Left cardiac atrium (tissue), 4 donors: ENCODE measurements around the gene LYPLA2. TPM values are rescaled to one million over a fixed set of nuclear protein-coding genes. Genes with fewer than 3 reads are reported as not detected.
"Not testable (repeated sequence)": the region's sequence is repeated elsewhere in the genome, so short reads cannot be mapped to it uniquely, and the experiment has no call there.

ENCODE experiments used
- ATAC-seq, 2 donors: fragments of 200-7000 bp; cut with Tn5 transposase; one replicate each; pipeline ENCODE4 v1.9.1; 2020; ENCODE audit warnings: mild to moderate bottlenecking in 2 of 2, moderate library complexity in 2 of 2
- DNase-seq: peaks from one replicate; pipeline ENCODE4 v3.0.0-alpha.2; 2020
- intact Hi-C, 2 donors: fragments of 100-400 bp; cut with DNase I; formaldehyde crosslinking; loops; one replicate each; pipeline versions ENCODE4 v1.14.1 to v1.15.1; 2022 to 2023
- total RNA-seq, 2 donors: library from RNA; stranded (reverse); fragmentation: NEBNext Ultra II Directional; extraction: Animal tissue kit (Norgen Biotek cat#: 25700); gene quantifications; one replicate each; pipeline ENCODE4 v1.2.1, GENCODE V29; 2021
- donor health status: DM: no; HTN: yes; CAD: no.
- donor health status: DM: no; HTN: yes; CAD: no; lungs with severe emphysema.
- donor health status: DM: yes; HTN: yes; CAD: no.
- donor health status: Dilated cardiomyopathy.

The LYPLA2 gene
- total RNA-seq, 2 donors from 2014 or later: 32.3 to 36.4 TPM

DNA sequence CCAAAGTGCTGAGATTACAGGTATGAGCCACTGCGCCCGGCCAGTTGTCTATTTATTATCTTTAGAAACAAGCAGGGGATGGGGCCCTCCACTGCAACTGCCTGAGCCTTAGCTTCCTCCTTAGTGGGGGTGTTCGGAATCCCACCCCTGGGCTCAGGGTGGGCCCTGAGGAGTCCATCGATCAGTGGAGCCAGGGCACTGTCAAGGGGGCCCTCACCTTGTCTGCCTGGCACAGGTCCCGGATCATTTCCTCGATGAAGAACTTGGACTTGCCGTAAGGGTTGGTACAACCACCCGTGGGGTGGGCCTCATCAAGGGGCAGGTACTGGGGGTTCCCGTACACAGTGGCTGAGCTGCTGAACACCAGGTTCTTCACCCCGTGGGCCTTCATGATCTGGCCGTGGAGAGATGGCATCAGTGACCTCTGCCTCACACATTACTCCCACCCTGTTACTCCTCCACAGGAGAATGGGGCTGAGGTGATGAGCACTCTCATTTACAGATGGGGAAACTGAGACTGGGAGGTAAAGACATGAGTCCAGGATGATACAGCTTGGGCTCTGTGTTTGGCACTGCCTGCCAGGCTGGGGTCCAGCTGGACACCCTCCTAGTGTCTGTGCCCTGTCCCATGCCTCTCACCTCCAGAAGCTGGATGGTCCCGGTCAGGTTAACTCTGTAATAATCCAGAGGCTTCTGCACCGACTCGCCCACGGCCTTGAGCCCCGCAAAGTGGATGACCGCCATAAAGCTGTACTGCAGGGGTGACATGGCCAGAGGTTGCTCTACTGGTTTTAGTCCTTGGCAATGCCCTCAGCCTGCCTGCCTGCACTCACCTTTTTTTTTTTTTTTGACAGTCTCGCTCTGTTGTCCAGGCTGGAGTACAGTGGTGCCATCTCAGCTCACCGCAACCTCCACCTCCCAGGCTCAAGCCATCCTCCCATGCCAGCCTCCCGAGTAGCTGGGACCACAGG, 6.8 kb downstream of the LYPLA2 start:
- DNase-seq: no peak
- ATAC-seq: no peak

DNA sequence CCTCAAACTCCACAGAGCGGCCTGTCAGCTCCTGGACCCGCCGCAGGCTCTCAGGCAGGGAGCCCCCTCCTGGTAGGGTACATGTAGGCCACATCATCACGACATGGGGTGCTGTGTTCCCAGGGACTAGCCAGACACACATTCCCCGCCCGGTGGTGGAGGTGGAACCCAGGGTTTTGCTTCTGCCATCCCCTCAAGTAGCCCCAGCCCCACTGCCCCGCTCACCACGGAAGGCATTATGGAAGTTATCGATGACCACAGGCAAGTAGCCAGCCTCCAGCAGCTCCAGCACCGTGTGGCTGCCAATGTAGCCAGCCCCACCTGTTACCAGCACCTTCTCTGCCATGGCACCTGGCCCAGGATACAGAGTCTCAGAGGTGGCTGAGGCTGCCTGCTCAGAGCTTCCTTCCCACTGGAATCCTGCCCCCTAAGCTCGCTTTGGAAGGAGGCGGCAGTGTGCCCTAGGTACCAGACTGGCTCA, 7.8 kb downstream of the LYPLA2 start:
- no peak for ATAC-seq
- intact Hi-C loops: no loop called here
- no peak for DNase-seq

More for the DNA sequence above, 6.8 kb downstream of the LYPLA2 start:
- intact Hi-C loops: no loop called here

DNA sequence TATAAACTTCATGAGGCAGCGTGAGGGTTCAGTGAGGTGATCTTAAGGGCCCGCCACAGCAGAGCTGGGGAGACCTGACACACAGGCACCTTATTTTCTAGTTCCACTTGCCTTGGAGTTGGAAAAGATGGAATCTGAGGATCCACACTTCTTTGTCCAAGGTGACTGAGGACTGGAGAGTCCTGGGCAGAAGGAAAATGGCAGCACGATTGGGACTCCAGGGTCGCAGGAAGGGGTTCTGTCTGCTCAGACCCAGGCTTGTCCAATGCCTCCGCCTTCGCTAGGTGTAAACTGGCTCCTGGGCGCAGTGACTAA, 8.3 kb downstream of the LYPLA2 start:
- ATAC-seq: no peak
- intact Hi-C loops: no loop called here

DNA sequence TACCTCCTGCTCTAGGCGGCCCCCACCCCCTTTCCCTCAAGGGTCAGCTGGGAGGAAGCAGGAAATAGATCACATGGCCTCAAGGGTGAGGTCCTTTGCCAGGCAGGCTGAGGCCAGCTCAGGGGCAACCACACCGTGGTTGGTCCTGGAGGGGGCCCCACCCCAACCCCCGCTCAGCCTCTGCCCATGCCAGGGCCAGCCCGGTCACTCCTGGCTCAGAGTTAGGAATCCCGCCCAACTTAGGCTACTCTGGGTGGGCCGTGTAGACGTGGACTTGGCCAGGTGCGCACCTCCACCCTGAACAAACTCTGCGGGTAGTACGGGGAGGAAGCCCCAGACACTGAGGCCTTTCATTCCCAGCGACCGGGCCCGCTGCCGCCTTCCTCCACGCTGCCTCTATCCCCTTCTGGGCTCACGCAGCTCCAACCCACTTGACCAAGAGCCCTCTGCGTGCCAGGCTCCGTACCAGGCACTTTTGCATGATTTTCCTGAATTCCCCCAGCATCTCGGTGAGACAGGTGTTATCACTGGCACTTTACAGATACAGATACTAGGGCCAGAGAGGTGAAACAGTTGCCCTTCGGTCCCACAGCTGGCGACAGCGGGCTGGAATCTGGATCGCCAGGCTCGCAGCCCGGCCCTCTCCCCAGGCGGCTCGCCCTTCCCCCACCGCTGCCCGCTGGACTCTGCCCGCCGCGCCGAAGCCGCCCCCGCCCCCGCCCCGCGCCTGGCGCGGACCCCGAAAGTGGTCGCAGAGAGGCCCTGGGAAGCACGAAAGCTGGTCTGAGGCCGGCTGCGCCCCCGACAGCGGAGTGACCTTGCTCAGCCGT, 8.8 kb downstream of the LYPLA2 start:
- DNase-seq (peak; percentile 75), ATAC-seq (peak; percentile 40 to 49)
- intact Hi-C loops: no loop called here

More for the DNA sequence above, 8.3 kb downstream of the LYPLA2 start:
- DNase-seq: no peak

DNA sequence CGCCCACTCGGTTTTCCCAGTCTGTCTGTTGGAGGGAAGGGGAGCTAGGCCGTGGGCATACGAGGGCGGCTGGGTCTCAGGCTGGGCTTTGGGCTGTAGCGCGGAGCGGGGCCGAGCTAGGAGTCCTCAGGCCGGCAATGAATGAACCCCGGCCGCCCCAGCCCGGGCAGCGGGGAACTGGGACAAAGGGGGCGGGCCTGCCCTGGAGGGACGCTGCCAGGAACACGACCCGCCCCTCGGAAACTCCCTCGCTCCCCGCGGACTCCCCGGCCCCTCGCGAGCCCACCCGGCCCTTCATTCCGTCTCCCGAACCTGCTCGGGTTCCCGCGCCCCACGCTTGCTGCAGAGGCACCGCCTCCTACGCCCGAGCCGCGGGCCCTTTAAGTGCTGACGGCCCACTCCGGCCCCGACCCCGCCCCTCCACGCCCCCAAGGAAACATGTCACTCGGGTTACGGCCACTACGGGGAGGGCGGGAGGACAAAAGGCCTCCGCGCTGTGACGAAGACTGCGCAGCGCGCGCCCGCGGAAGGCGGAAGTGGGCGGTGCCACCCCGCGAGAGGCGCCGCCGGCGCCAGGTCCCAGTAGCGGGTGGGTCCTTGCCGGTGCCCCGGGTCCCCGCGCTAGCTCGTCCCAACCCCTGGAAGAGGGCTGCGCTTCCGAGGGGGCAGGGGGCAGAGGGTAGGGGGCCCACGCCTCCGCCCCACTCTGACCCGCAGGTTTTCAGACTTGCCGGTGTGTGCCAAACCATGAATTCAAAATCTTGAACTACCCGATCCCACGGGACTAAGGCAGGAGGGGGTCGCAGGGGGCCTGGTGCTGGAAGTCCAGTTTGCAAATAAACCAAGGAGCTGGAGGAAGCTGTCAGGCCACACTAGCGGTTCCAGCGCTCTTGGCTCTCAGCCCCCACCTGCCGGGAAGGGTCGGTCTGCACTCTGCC, 9.7 kb downstream of the LYPLA2 start, which contains the start of gene GALE:
Gene GALE (minus strand): TSS at position 355 of the 938 bp plus-strand sequence. CDS start 1,747 bp downstream, outside the sequence.
- DNase-seq (peak; percentile 98), ATAC-seq (peak; percentile 95 to 97)
- intact Hi-C loops: no loop called here

DNA sequence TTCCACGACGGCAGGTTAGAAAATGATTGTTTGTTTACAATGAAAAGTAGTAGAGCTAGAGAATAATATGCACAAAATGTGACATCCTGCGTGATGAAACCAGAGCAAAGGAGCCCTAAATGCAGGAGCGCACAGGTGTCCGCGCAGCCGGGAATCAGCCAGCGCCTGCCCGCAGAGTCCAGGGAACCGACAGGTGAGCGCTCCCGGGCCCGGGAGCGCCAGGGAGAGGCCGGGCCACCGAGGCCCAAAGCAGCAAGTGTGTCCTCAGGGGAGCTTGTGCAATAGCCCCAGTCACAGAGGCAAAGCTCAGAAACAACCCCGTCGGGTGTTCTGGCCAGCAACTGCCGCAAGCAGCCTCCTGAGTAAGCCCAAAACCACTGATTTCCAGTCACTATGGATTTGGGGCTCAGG, 10.4 kb downstream of the LYPLA2 start:
- DNase-seq: no peak
- ATAC-seq: no peak
- intact Hi-C loops: no loop called here

DNA sequence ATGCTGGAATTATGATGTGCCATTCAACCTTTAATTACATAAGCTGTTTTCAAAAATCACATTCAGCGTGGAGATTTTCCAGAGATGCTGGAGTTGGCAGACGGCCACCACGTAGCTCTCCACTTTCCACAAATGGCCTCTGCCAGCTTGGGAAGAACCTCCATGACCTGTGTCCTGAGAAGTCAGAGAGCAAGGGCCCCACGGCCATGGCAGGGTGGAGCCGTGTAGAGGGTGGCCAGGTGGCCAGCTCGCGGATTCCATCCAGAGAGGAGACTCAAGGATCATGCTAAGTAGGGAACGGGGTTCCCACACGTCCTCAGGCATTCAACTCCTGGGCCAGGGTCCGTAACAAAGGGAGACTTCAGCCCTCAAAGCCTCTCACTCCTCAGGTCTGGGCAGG, 10.9 kb downstream of the LYPLA2 start:
- intact Hi-C loops: no loop called here
- ATAC-seq (no peak), DNase-seq (no peak)

DNA sequence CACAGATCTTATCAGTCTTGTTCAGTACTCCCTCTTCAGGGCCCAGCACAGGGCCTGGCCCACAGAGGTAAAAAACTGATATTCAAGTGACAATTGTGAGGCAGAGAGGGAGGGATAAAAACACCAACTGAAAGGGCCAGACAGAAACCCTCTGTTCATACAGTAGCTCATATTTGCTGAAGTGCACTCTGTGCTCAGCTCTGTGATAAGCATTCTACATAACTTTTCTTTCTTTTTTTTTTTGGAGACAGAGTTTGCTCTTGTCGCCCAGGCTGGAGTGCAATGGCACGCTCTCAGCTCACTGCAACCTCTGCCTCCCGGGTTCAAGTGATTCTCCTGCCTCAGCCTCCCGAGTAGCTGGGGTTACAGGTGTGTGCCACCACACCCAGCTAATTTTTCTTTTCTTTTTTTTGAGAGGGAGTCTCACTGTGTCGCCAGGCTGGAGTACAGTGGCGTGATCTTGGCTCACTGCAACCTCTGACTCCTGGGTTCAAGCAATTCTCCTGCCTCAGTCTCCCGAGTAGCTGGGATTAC, 11.9 kb downstream of the LYPLA2 start:
- ATAC-seq, intact Hi-C loops, DNase-seq: not testable (repeated sequence)

DNA sequence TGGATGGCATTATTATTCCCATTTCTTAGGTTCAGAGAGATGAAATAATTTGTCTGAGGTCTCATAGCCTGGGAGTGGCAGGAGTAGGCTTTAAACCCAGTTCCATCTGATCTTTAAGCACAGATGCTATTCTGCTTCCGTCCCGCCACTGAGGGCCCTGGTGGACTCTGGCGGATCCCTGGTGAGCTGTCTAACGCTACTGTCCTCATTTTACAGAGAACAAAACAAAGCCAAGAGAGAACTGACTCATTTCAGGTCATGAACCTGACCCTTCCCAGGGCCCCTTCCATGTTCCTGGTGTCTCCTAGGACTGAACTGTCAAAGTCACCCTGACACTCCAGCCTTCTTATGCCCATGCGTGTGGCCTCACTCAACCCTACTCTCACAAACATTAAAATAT, 12.7 kb downstream of the LYPLA2 start:
- DNase-seq (no peak), ATAC-seq (no peak)
- intact Hi-C loops: no loop called here

DNA sequence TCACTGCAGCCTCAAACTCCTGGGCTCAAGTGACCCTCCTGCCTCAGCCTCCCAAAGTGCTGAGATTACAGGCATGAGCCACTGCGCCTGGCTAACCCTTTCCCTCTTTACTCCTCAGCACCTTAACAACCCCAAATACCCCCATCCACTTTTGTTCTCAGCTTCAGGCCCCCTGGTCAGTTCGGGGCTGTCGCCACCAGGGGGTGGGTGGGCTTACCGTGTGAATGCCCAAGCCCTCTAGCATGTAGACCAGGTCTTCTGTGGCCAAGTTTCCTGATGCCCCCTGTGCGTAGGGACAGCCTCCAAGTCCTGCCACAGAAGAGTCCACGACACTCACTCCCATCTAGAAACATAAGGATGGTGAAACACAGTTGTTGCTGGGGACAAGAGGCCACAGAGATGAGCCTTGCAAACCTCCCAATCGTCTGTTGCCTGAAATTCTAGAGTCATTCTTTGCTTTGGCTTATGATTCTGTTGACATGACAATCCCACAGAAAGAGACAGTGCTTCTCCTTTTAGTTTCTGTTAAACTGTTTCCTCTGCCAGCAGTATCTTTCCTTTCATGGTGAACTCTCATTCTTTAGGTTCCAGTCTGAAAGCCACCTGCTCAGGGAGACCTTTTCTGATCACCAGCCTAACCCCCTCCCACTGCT, 13.4 kb downstream of the LYPLA2 start:
- intact Hi-C loops: no loop called here
- ATAC-seq (no peak), DNase-seq (no peak)

DNA sequence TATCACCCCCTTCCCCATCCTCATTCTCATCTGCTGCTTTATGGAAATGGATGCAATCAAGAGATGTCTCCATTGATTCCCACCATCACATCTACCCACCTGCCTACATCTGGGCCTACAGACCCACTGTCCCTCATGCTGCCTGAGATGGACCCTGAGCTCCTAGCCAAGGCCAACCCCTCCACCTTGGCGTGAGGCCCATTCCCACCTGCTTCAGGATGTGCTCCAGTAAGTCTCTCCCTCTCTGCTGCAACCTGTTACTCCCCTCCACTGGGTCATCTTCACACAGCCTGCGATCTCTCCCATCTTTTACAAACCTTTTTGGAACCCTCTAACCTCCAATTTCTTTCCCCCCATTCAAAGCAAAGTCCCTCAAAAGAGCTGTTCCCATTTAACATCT, 14.1 kb downstream of the LYPLA2 start:
- ATAC-seq (no peak), DNase-seq (no peak)
- intact Hi-C loops: loop anchor here in 1 of 2 donors (5.0 kb wide), 1 partner anchor 62 kb away; the partner anchor contains the start of gene FUCA1

DNA sequence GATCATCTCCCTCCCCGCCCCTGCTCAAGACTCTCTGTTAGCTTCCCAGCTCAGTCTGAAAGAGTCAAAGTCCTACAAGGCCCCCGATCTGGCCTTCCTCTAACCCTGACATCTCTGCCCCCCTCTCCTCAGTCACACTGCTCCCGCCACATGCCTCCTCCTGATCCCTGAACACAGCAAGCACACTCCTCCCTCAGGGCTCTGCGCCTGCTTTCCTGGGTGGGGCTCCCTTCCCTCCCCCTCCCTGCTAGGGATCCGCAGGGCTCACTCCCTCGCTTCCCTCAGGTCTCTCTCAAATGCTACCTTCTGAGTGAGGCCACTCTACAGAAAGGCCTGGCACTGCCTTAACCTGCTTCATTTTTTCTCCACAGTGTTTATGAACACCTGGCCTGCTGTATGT, 15.3 kb downstream of the LYPLA2 start:
- intact Hi-C loops: loop anchor here in 1 of 2 donors (5.0 kb wide), 1 partner anchor 61 kb away; the partner anchor contains the start of gene FUCA1
- DNase-seq: no peak
- ATAC-seq: no peak

DNA sequence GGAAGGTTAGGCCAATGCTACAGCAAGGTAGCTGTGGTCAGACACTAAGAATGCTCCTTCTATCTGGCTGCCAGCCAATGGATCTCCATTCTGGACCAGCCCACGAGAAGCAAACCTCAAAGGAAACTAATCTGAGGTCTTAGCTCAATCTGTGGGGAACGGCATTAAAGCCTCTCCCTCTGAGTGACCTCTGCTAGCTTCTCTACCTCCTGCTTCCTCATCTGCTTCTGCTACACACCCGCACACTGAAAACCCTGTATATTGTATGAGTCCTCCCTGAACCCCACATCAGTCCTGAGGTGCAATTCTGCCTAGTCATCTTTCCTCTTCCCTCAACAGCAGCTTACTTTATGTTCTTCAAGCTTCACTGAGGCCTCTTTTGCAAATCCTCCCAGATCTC, 16.5 kb downstream of the LYPLA2 start:
- intact Hi-C loops: loop anchor here in 1 of 2 donors (5.0 kb wide), 1 partner anchor 60 kb away; the partner anchor contains the start of gene FUCA1
- no peak for DNase-seq
- no peak for ATAC-seq

DNA sequence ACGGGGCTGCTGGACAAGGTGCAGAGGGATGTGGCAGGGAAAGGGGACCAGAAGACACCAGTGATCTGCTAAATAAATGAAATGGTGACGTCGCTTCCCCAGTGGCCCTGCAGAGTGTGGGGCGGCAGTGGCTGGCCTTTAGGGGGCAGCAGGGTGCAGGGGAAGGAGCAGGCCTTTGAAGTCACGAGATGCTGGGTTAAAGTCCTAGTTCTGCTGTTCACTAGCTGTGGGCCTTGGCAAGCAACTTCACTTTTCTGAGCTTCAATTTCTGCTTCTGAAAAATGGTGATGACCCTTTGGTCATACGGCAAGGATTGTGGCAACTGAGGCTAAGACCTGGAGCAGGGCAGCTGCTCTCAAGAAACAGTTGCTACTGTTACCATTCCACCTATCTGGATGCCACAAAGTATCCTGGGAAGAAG, 18.8 kb downstream of the LYPLA2 start:
- intact Hi-C loops: loop anchor here in 1 of 2 donors (5.0 kb wide), 1 partner anchor 58 kb away; the partner anchor contains the start of gene FUCA1
- peak; percentile 69 for DNase-seq
- peak; percentile 86 to 88 for ATAC-seq

DNA sequence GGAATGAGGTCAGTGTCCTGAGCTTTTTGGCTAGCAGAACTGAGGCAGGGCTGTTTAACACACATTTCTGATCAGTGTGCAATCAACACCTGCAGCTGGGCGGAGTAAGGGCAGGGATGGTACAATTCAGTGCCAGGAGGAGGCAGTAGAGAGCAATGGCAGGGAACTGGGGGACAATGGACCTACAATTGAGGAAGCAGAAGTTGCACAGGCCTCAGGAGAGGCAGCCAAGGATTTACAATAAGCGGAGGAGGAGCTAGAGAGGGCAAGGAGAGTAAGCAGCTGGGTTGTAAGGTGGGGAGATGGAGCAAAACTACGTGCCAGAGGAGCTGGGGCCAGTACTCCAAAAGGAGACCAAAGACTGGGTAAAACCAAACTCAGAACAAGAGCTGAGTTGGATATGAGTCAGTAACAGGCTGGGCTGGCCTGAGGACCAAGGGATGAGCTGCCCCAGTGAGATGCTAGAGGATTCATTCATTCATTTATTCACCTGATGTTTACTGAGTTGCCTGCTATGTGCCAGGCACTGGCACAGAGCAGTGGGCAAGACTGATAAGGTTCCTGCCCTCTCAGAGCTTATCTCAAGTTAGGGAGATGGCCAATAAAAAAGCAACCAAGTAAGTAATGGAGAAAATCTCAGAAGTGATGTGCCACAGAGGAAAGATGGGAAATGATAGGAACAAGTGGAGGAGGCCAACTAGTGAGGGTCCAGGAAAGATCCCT, 20.0 kb downstream of the LYPLA2 start:
- ATAC-seq: peak; percentile 51 to 78
- intact Hi-C loops: no loop called here
- DNase-seq: no peak

DNA sequence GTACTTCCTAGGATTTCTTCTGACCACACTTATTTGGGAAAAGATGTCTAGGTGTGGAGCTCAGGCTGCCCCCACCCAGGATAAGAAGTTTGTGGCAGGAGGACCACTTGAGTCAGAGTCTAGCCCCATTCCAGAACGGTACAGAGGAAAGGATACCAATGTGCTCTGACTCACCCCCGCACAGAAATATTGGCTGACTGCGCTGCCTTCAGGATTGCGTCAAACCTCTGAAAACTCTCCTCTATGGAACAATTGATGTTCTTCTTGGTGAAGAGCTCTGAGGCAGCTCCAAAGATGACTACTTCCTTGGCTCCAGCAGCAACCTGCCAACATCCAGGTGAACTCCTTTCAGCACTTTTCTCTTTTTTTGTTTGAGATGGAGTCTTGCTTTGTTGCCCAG, 23.1 kb downstream of the LYPLA2 start:
- DNase-seq (no peak), ATAC-seq (no peak)
- intact Hi-C loops: no loop called here

DNA sequence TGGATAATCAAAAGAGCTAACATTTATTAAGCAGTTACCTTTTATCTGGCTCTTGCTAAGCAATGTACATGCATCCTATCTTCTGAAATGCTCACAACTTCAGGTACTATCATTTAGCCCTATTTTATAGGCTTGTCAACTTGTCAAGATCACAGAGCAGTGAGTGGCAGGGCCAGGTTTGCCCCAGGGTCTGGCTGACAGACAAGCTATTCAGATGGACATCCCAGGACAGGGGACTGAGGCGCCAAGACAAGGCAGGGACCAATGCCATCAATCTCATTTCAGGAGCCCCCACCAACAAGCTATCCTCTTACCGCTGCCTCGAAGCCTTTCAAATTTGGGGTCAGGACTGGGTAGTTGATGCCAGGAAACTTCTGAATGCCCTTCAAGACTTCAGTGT, 25.4 kb downstream of the LYPLA2 start:
- intact Hi-C loops: no loop called here
- DNase-seq (no peak), ATAC-seq (no peak)
